ENCODE data around the gene ACP3.

DNA sequence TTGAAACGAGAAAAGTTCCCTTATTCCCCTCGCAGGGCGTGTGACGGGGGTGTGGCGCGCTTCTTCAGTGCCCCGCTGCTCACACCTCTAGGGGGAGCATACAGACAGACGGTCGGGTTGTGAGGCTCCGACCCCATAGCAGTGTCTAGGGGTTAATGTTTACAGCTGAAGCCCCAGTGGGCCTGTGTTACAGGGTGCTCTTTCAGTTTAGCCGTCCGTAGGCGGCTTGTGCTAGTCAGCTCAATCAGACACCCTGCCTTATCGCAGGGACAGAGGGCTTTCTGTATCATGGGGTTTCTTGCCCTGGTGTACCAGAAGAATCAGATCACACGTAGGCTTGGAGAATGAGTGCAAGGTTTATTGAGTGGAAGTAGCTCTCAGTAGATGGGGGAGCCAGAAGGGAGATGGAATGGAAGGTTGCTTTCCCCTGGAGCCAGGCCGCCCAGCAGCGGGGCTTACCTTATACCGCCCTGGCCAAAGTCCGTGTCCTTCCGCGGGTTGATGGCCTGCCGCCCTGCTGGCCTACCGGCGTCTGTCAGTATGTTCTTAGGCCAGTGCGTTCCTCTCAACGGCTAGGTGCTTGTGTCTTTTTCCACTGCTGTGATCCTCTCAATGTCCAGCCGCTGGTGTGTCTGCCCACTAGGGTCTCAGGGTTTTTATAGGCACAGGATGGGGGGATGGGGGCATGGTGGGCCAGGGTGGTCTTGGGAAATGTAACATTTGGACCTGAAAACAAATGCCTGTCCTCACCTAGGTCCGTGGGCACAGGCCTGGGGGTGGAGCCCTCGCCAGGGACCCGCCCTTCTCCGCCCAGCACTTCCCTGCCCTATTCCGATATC is 32.2 kb upstream of the ACP3 start:
- TF ChIP-seq POLR2A (conservative IDR thresholded peaks at IDR 0.05) (no peak), NRF1 (conservative IDR thresholded peaks at IDR 0.05 in 1 of 2, IDR thresholded peaks at IDR 0.05 in 1 of 2) (no peak), ETS1 (conservative IDR thresholded peaks at IDR 0.05; ENCODE audit: control insufficient read depth, low read depth, low read length) (no peak), CTCF (IDR thresholded peaks at IDR 0.05 in 2 of 3, conservative IDR thresholded peaks at IDR 0.05 in 1 of 3; ENCODE audit: insufficient read depth in 2 of 3, low read depth in 1 of 3, low read length in 3 of 3) (peak; percentile 43 to 59 (median 47); a peak in 5 of 6 replicates), ATF3 (IDR thresholded peaks at IDR 0.05) (no peak), ATF3 (CRISPR knock-in tag; conservative IDR thresholded peaks at IDR 0.05) (no peak), POLR3A (IDR thresholded peaks at IDR 0.05; ENCODE audit: borderline replicate concordance, extremely low read depth, insufficient read depth, insufficient read length) (no peak), MIER1 (IDR thresholded peaks at IDR 0.05; ENCODE audit: low read depth) (no peak), EZH2 (IDR thresholded peaks at IDR 0.05; ENCODE audit: borderline replicate concordance, low read depth, low read length) (no peak), ZNF280B (CRISPR knock-in tag; IDR thresholded peaks at IDR 0.05) (no peak), ZNF224 (CRISPR knock-in tag; IDR thresholded peaks at IDR 0.05) (no peak), KLF6 (CRISPR knock-in tag; IDR thresholded peaks at IDR 0.05; ENCODE audit: borderline replicate concordance) (no peak), MTA1 (IDR thresholded peaks at IDR 0.05; ENCODE audit: borderline replicate concordance) (no peak)

Measured in K562 (cell line).